GM12872 (cell line): ENCODE data around the gene VIPR2.

Experiments used
- CTCF ChIP-seq: IDR thresholded peaks from 3 replicates; pipeline ENCODE4 v1.5.1; 2011; ENCODE audit warnings: low read depth, mild to moderate bottlenecking, low read length, moderate library complexity; ENCODE audit not compliant: insufficient read depth

VIPR2 gene

GRCh38 chr7:159050704-159051103 lies 94.0 kb downstream of the VIPR2 start:
- TF ChIP-seq CTCF = no peak

- TF ChIP-seq CTCF = no peak
Measured at GRCh38 chr7:159049266-159050025, 95.2 kb downstream of the VIPR2 start.

GRCh38 chr7:159048656-159049055 lies 96.0 kb downstream of the VIPR2 start:
- TF ChIP-seq CTCF = no peak

DNA sequence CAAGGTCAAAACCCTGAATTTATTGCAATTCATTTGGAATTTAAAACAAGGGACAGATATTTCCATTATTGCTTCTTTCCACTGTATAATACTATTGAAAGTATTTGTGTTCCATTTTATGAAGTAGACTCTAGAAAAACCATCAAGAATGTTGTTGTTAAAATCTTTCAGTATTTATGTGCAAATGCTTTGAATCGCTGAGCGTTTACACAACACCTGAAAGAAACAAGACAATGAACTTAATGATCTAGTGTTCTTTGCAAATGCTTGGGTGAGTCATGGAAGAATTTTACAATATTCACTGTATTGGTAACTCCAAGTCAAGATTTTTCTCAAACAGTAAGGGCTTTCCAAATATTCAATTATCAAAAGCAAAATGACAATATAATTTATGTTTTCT lies 97.1 kb downstream of the VIPR2 start:
- TF ChIP-seq CTCF = no peak

DNA sequence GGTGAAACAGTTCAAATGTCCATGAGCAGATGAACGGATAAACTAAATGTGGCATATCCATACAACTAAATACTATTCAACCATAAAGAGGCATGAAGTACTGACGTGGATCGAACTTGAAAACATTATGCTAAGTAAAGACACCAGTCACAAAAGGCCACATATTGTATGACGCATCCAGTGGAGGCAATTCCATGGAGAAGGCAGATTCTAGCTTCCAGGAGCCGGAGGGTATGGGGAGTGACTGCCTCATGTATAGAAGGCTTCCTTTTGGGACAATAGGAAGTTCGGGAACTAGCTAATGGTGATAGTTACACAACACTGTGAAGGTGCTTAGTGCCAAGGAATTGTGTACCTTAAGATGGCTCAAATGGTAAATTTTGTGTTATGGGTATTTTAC lies 98.4 kb downstream of the VIPR2 start:
- no peak for TF ChIP-seq CTCF

- TF ChIP-seq CTCF = no peak
Measured at GRCh38 chr7:159045839-159046238, 98.8 kb downstream of the VIPR2 start.

- TF ChIP-seq CTCF = no peak
Measured at GRCh38 chr7:159042581-159043101, 102.0 kb downstream of the VIPR2 start.
